Measurements from ENCODE around the gene IGFBP3.

Gene IGFBP3

GRCh38 chr7:45878457-45879144 is 42.5 kb downstream of the IGFBP3 start:
- no peak for TF ChIP-seq CTCF (IDR thresholded peaks at IDR 0.05; ENCODE audit: low read length)
- no peak for TF ChIP-seq EZH2 (IDR thresholded peaks at IDR 0.05; ENCODE audit: borderline replicate concordance, low read length)
- H3K4me1 ChIP-seq (ENCODE audit: insufficient read depth, low read length, severe bottlenecking): no peaks in the 10 kb centered on the region

GRCh38 chr7:45876519-45876918 is 44.6 kb downstream of the IGFBP3 start:
- Histone ChIP-seq H3K4me1 (ENCODE audit: insufficient read depth, low read length, severe bottlenecking) (no peaks in the 10 kb centered on the region), H3K27me3 (ENCODE audit: insufficient read depth, low read length) (no peaks in the 10 kb centered on the region), H2AFZ (ENCODE audit: low read length) (no peak overlapping the region), H3K4me2 (ENCODE audit: low read length) (no peak overlapping the region), H3K9me3 (ENCODE audit: low read length) (no peaks in the 10 kb centered on the region), H3K36me3 (ENCODE audit: insufficient read depth, low read length) (no peaks in the 10 kb centered on the region), H3K9me2 (ENCODE audit: low read depth, low read length) (no peaks in the 10 kb centered on the region), H4K20me1 (ENCODE audit: insufficient read depth, low read length) (no peaks in the 10 kb centered on the region), H3K79me2 (ENCODE audit: insufficient read depth, low read length) (no peaks in the 10 kb centered on the region), H3F3A (ENCODE audit: insufficient read depth, low read length) (no peaks in the 10 kb centered on the region), H3K9ac (ENCODE audit: low read length) (no peak overlapping the region), H3K27ac (ENCODE audit: low read depth, low read length, poor library complexity, severe bottlenecking) (no peak overlapping the region), H3K4me3 (ENCODE audit: low read depth, low read length, poor library complexity, severe bottlenecking) (no peak overlapping the region)
- TF ChIP-seq CTCF (IDR thresholded peaks at IDR 0.05; ENCODE audit: low read length): no peak
- TF ChIP-seq EZH2 (IDR thresholded peaks at IDR 0.05; ENCODE audit: borderline replicate concordance, low read length): no peak

More at GRCh38 chr7:45878457-45879144, 42.5 kb downstream of the IGFBP3 start:
- H3F3A ChIP-seq (ENCODE audit: insufficient read depth, low read length): no peaks in the 10 kb centered on the region
- no peak overlapping the region for H3K4me3 ChIP-seq (ENCODE audit: low read depth, low read length, poor library complexity, severe bottlenecking)
- H3K9me3 ChIP-seq (ENCODE audit: low read length): no peaks in the 10 kb centered on the region
- no peak overlapping the region for H3K4me2 ChIP-seq (ENCODE audit: low read length)
- H4K20me1 ChIP-seq (ENCODE audit: insufficient read depth, low read length): no peaks in the 10 kb centered on the region
- H3K27me3 ChIP-seq (ENCODE audit: insufficient read depth, low read length): no peaks in the 10 kb centered on the region
- H3K9me2 ChIP-seq (ENCODE audit: low read depth, low read length): no peaks in the 10 kb centered on the region
- no peaks in the 10 kb centered on the region for H3K79me2 ChIP-seq (ENCODE audit: insufficient read depth, low read length)
- H3K36me3 ChIP-seq (ENCODE audit: insufficient read depth, low read length): no peaks in the 10 kb centered on the region
- no peak overlapping the region for H3K27ac ChIP-seq (ENCODE audit: low read depth, low read length, poor library complexity, severe bottlenecking)
- no peak overlapping the region for H3K9ac ChIP-seq (ENCODE audit: low read length)
- no peak overlapping the region for H2AFZ ChIP-seq (ENCODE audit: low read length)

- Histone ChIP-seq H3K27me3 (ENCODE audit: insufficient read depth, low read length) (no peaks in the 10 kb centered on the region), H3K9ac (ENCODE audit: low read length) (no peak overlapping the region), H3K4me3 (ENCODE audit: low read depth, low read length, poor library complexity, severe bottlenecking) (no peak overlapping the region), H3K36me3 (ENCODE audit: insufficient read depth, low read length) (no peaks in the 10 kb centered on the region), H3K9me2 (ENCODE audit: low read depth, low read length) (no peaks in the 10 kb centered on the region), H3K9me3 (ENCODE audit: low read length) (no peaks in the 10 kb centered on the region), H3K4me2 (ENCODE audit: low read length) (no peak overlapping the region), H2AFZ (ENCODE audit: low read length) (no peak overlapping the region), H3K79me2 (ENCODE audit: insufficient read depth, low read length) (no peaks in the 10 kb centered on the region), H3F3A (ENCODE audit: insufficient read depth, low read length) (no peaks in the 10 kb centered on the region), H3K4me1 (ENCODE audit: insufficient read depth, low read length, severe bottlenecking) (no peaks in the 10 kb centered on the region), H3K27ac (ENCODE audit: low read depth, low read length, poor library complexity, severe bottlenecking) (no peak overlapping the region), H4K20me1 (ENCODE audit: insufficient read depth, low read length) (no peaks in the 10 kb centered on the region)
- no peak for TF ChIP-seq EZH2 (IDR thresholded peaks at IDR 0.05; ENCODE audit: borderline replicate concordance, low read length)
- no peak for TF ChIP-seq CTCF (IDR thresholded peaks at IDR 0.05; ENCODE audit: low read length)
Observed at GRCh38 chr7:45874408-45875131, 46.5 kb downstream of the IGFBP3 start.
